ENCODE results near the gene ARHGAP44.

ARHGAP44 gene

GRCh38 chr17:12896180-12896785, 107.0 kb downstream of the ARHGAP44 start:
- TF ChIP-seq POLR2AphosphoS5 (IDR thresholded peaks at IDR 0.05; ENCODE audit: low read depth) (no peak), REST (IDR thresholded peaks at IDR 0.05; ENCODE audit: insufficient replicate concordance, low read depth) (no peak), GABPA (IDR thresholded peaks at IDR 0.05; ENCODE audit: low read depth) (no peak), CTCF (IDR thresholded peaks at IDR 0.05; ENCODE audit: insufficient read depth, low read length) (no peak), SPI1 (IDR thresholded peaks at IDR 0.05; ENCODE audit: borderline replicate concordance, low read depth) (no peak)
- no peaks in the 10 kb centered on the region for H3K27me3 ChIP-seq (ENCODE audit: insufficient read depth, poor library complexity, severe bottlenecking)
- no peak for DNase-seq (ENCODE audit: low read depth in 1 of 2, low spot score in 1 of 2)
- H3K27ac ChIP-seq (replicated peaks): no peak overlapping the region
- H3K4me3 ChIP-seq (replicated peaks; ENCODE audit: insufficient read depth, low read length): no peak overlapping the region

GRCh38 chr17:12898110-12898509, 108.8 kb downstream of the ARHGAP44 start:
- no peak overlapping the region for H3K4me3 ChIP-seq (replicated peaks; ENCODE audit: insufficient read depth, low read length)
- H3K27ac ChIP-seq (replicated peaks): no peak overlapping the region
- TF ChIP-seq SPI1 (IDR thresholded peaks at IDR 0.05; ENCODE audit: borderline replicate concordance, low read depth): no peak
- TF ChIP-seq REST (IDR thresholded peaks at IDR 0.05; ENCODE audit: insufficient replicate concordance, low read depth): no peak
- TF ChIP-seq CTCF (IDR thresholded peaks at IDR 0.05; ENCODE audit: insufficient read depth, low read length): no peak
- TF ChIP-seq GABPA (IDR thresholded peaks at IDR 0.05; ENCODE audit: low read depth): no peak
- no peak for TF ChIP-seq POLR2AphosphoS5 (IDR thresholded peaks at IDR 0.05; ENCODE audit: low read depth)
- no peak for DNase-seq (ENCODE audit: low read depth in 1 of 2, low spot score in 1 of 2)
- no peaks in the 10 kb centered on the region for H3K27me3 ChIP-seq (ENCODE audit: insufficient read depth, poor library complexity, severe bottlenecking)

- TF ChIP-seq GABPA (IDR thresholded peaks at IDR 0.05; ENCODE audit: low read depth): no peak
- TF ChIP-seq POLR2AphosphoS5 (IDR thresholded peaks at IDR 0.05; ENCODE audit: low read depth): no peak
- no peak for TF ChIP-seq REST (IDR thresholded peaks at IDR 0.05; ENCODE audit: insufficient replicate concordance, low read depth)
- TF ChIP-seq CTCF (IDR thresholded peaks at IDR 0.05; ENCODE audit: insufficient read depth, low read length): no peak
- TF ChIP-seq SPI1 (IDR thresholded peaks at IDR 0.05; ENCODE audit: borderline replicate concordance, low read depth): no peak
- no peaks in the 10 kb centered on the region for H3K27me3 ChIP-seq (ENCODE audit: insufficient read depth, poor library complexity, severe bottlenecking)
- no peak overlapping the region for H3K4me3 ChIP-seq (replicated peaks; ENCODE audit: insufficient read depth, low read length)
- DNase-seq (ENCODE audit: low read depth in 1 of 2, low spot score in 1 of 2): no peak
- no peak overlapping the region for H3K27ac ChIP-seq (replicated peaks)
Measured at GRCh38 chr17:12899604-12900003, 110.3 kb downstream of the ARHGAP44 start.
